Thyroid gland (tissue), 4 donors: Measurements from ENCODE around the gene RALY. TPM values are rescaled to one million over a fixed set of nuclear protein-coding genes. Genes with fewer than 3 reads are reported as not detected.

Experiments used
- DNase-seq, 2 donors: peaks; one replicate each; pipeline ENCODE4 v3.0.0-alpha.2; 2019
- H3K27ac ChIP-seq, 3 donors: fragments of 200-600 bp; sonication (generic); 1 replicate in 2 of 3; 2 replicates in 1 of 3; pipeline ENCODE4 v1.5.1; 2016 to 2019; ENCODE audit warnings: mild to moderate bottlenecking in 1 of 3, moderate library complexity in 1 of 3
- H3K27me3 ChIP-seq: fragments of 200-600 bp; sonication (generic); one replicate; pipeline ENCODE4 v1.5.1; 2019
- H3K36me3 ChIP-seq, 2 donors: fragments of 200-600 bp; sonication (generic); one replicate each; pipeline ENCODE4 v1.5.1; 2016 to 2019
- H3K4me1 ChIP-seq, 2 donors: fragments of 200-600 bp; sonication (generic); one replicate each; pipeline ENCODE4 v1.5.1; 2017 to 2019
- H3K4me3 ChIP-seq, 3 donors: fragments of 200-600 bp; sonication (generic); replicated peaks in 1 of 3; 1 replicate in 2 of 3; 2 replicates in 1 of 3; pipeline ENCODE4 v1.5.1; 2016; ENCODE audit warnings: mild to moderate bottlenecking in 1 of 3
- H3K9me3 ChIP-seq: fragments of 200-600 bp; sonication (generic); one replicate; pipeline ENCODE4 v1.5.1; 2017
- POLR2A ChIP-seq, 2 donors: fragments of 450-650 bp; IDR thresholded peaks; one replicate each; pipeline ENCODE4 v1.6.1; 2017; ENCODE audit warnings: antibody characterized with exemption in 2 of 2, mild to moderate bottlenecking in 2 of 2, moderate library complexity in 1 of 2
- WGBS, 2 donors: methylation state at CpG; one replicate each; pipeline ENCODE4 v1.1.5; 2017; 5-methylcytosine and 5-hydroxymethylcytosine counted together
- intact Hi-C: fragments of 100-400 bp; cut with DNase I; formaldehyde crosslinking; loops from one replicate; pipeline ENCODE4 v1.15.1; 2023
- total RNA-seq, 4 donors: library from RNA; depleted of rRNA; stranded (reverse); fragments of >200 nt; gene quantifications; one replicate each; pipeline ENCODE4 v1.2.3, GENCODE V29; 2016
- TF ChIP-seq, protein P1 (sequence below), 6 experiments: fragments of 200-600 bp in 3 of 6; fragments of 450-650 bp in 3 of 6; sonication (generic) in 3 of 6; IDR thresholded peaks; one replicate each; pipeline ENCODE4 v1.5.1; 2016 to 2019; ENCODE audit warnings: antibody characterized with exemption in 6 of 6, mild to moderate bottlenecking in 2 of 6, inconsistent platforms in 1 of 6, moderate library complexity in 1 of 6

The RALY gene
- total RNA-seq, 4 donors from 2014 or later, result 124 to 208 (median 151) TPM

DNA sequence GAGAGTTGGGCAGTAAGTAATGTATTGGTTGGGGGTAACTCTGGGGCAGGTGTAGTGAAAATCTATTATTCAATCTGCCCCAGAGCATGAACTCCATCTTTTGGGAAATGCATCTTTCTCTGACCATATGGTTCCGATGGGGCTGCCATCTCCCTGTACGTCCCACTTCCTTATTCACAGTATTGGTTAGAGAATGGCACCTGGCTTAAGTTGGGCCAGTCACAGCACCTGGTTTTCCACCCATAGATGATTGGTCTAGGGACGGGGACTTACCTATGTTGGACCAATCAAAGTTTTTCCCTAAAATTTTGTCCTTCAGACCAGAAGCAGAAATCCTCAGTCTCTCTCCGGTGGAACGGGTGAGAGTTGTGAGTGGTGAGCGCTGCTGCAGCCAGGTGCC lies 2.2 kb upstream of the RALY start:
- no peaks in the 10 kb centered on the region for H3K27me3 ChIP-seq
- no peaks in the 10 kb centered on the region for H3K9me3 ChIP-seq
- intact Hi-C loops, result no loop called here
- TF ChIP-seq, protein P1, sequence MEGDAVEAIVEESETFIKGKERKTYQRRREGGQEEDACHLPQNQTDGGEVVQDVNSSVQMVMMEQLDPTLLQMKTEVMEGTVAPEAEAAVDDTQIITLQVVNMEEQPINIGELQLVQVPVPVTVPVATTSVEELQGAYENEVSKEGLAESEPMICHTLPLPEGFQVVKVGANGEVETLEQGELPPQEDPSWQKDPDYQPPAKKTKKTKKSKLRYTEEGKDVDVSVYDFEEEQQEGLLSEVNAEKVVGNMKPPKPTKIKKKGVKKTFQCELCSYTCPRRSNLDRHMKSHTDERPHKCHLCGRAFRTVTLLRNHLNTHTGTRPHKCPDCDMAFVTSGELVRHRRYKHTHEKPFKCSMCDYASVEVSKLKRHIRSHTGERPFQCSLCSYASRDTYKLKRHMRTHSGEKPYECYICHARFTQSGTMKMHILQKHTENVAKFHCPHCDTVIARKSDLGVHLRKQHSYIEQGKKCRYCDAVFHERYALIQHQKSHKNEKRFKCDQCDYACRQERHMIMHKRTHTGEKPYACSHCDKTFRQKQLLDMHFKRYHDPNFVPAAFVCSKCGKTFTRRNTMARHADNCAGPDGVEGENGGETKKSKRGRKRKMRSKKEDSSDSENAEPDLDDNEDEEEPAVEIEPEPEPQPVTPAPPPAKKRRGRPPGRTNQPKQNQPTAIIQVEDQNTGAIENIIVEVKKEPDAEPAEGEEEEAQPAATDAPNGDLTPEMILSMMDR (IDR thresholded peaks at IDR 0.05), result no peak
- no peak for TF ChIP-seq POLR2A (IDR thresholded peaks at IDR 0.05)
- peaks cover 24 to 29% of the 10 kb centered on the region in 2 donors for H3K4me1 ChIP-seq
- no peak for DNase-seq
- H3K27ac ChIP-seq, result no peak overlapping the region
- no peak overlapping the region for H3K4me3 ChIP-seq
- H3K36me3 ChIP-seq, result no peaks in the 10 kb centered on the region
- WGBS, 2 donors, result 97 to 98% methylated on average over 6 of the region's 6 CpGs

- 40 to 48% methylated on average over 20 of the region's 20 CpGs for WGBS, 2 donors
- peak in 1 of 2 donors; percentile 9 for DNase-seq
- H3K9me3 ChIP-seq, result no peaks in the 10 kb centered on the region
- no peaks in the 10 kb centered on the region for H3K36me3 ChIP-seq
- TF ChIP-seq, protein P1 (IDR thresholded peaks at IDR 0.05), result no peak
- no peak for TF ChIP-seq POLR2A (IDR thresholded peaks at IDR 0.05)
- H3K27ac ChIP-seq, result peak overlapping the region; percentile 28 to 98 (median 39)
- intact Hi-C loops, result no loop called here
- H3K4me1 ChIP-seq, result peaks cover 24 to 38% of the 10 kb centered on the region in 2 donors
- no peaks in the 10 kb centered on the region for H3K27me3 ChIP-seq
- H3K4me3 ChIP-seq, result peak overlapping the region; percentile 32 to 95 (median 45)
Measured at GRCh38 chr20:33992145-33992922, 1.4 kb upstream of the RALY start.

- Histone ChIP-seq H3K27me3 (no peaks in the 10 kb centered on the region), H3K27ac (peak overlapping the region; percentile 96 to 98 (median 97)), H3K9me3 (no peaks in the 10 kb centered on the region), H3K36me3 (no peaks in the 10 kb centered on the region), H3K4me1 (peaks cover 24 to 42% of the 10 kb centered on the region in 2 donors), H3K4me3 (peak overlapping the region; percentile 32 to 95 (median 93))
- TF ChIP-seq POLR2A (IDR thresholded peaks at IDR 0.05), result peak; percentile 13 to 89
- TF ChIP-seq, protein P1 (IDR thresholded peaks at IDR 0.05), result no peak
- DNase-seq, result peak; percentile 99
- intact Hi-C loops, result no loop called here
- 0 to 1% methylated on average over 35 of the region's 35 CpGs for WGBS, 2 donors
Measured at GRCh38 chr20:33992923-33993575, 662 bp upstream of the RALY start.

GRCh38 chr20:33994222-33994913 lies 657 bp downstream of the RALY start:
- TF ChIP-seq, protein P1 (IDR thresholded peaks at IDR 0.05), result no peak
- peak in 1 of 2 donors; percentile 11 for TF ChIP-seq POLR2A (IDR thresholded peaks at IDR 0.05)
- H3K9me3 ChIP-seq, result no peaks in the 10 kb centered on the region
- peak; percentile 81 to 83 for DNase-seq
- peak overlapping the region; percentile 96 to 98 (median 97) for H3K27ac ChIP-seq
- H3K27me3 ChIP-seq, result no peaks in the 10 kb centered on the region
- peak overlapping the region; percentile 93 to 95 (median 94) for H3K4me3 ChIP-seq
- no peaks in the 10 kb centered on the region for H3K36me3 ChIP-seq
- intact Hi-C loops, result no loop called here
- H3K4me1 ChIP-seq, result peaks cover 36 to 55% of the 10 kb centered on the region in 2 donors
- WGBS, 2 donors, result 0 to 1% methylated on average over 28 to 32 of the region's 57 CpGs
